Aorta (tissue), 5 donors: ENCODE data around the gene SLC25A18. TPM values are rescaled to one million over a fixed set of nuclear protein-coding genes. Genes with fewer than 3 reads are reported as not detected.

Source experiments
- ATAC-seq: fragments of 200-7000 bp; cut with Tn5 transposase; one replicate; pipeline ENCODE4 v1.9.1; 2022; ENCODE audit warnings: moderate library complexity; ENCODE audit not compliant: low FRiP score
- DNase-seq, 2 donors: peaks; one replicate each; pipeline ENCODE4 v3.0.0-alpha.2; 2020
- H3K27ac ChIP-seq, 2 donors: one replicate each; pipeline ENCODE4 v1.5.1; 2013; ENCODE audit warnings: low read length in 2 of 2, mild to moderate bottlenecking in 2 of 2, moderate library complexity in 2 of 2, control low read depth in 1 of 2, inconsistent platforms in 1 of 2, low read depth in 1 of 2
- H3K27me3 ChIP-seq, 2 donors: one replicate each; pipeline ENCODE4 v1.6.1; 2013; ENCODE audit warnings: control low read depth in 1 of 2, low read length in 1 of 2, mild to moderate bottlenecking in 1 of 2, moderate library complexity in 1 of 2; ENCODE audit not compliant: insufficient read depth in 2 of 2, control insufficient read depth in 1 of 2
- H3K36me3 ChIP-seq, 2 donors: one replicate each; pipeline ENCODE4 v1.6.1; 2013; ENCODE audit warnings: control low read depth in 1 of 2, low read length in 1 of 2, mild to moderate bottlenecking in 1 of 2; ENCODE audit not compliant: insufficient read depth in 2 of 2, control insufficient read depth in 1 of 2
- H3K4me1 ChIP-seq, 2 donors: one replicate each; pipeline ENCODE4 v1.6.1; 2013; ENCODE audit warnings: low read length in 2 of 2, control low read depth in 1 of 2, mild to moderate bottlenecking in 1 of 2, moderate library complexity in 1 of 2; ENCODE audit not compliant: insufficient read depth in 2 of 2, control insufficient read depth in 1 of 2
- H3K4me3 ChIP-seq, 2 donors: one replicate each; pipeline ENCODE4 v1.5.1; 2013; ENCODE audit warnings: low read length in 2 of 2, control low read depth in 1 of 2, mild to moderate bottlenecking in 1 of 2
- H3K9me3 ChIP-seq: one replicate; pipeline ENCODE4 v1.6.1; 2013; ENCODE audit warnings: mild to moderate bottlenecking, low read length; ENCODE audit not compliant: control insufficient read depth
- WGBS, 2 donors: extraction: QIAGEN DNeasy Blood & Tissue Kit; methylation state at CpG; one replicate each; pipeline ENCODE4 v1.1.7; 2013; 5-methylcytosine and 5-hydroxymethylcytosine counted together
- intact Hi-C, 2 donors: fragments of 100-400 bp; cut with DNase I; formaldehyde crosslinking; loops; one replicate each; pipeline versions ENCODE4 v1.14.2 to v1.15.0; 2022
- polyA plus RNA-seq, 2 donors: library from polyadenylated mRNA; stranded (reverse); fragments of 200-250 nt; gene quantifications; one replicate each; pipeline ENCODE4 v1.2.3, GENCODE V29; 2013
- total RNA-seq, 2 donors: library from RNA; stranded (reverse); fragmentation: NEBNext Ultra II Directional; extraction: Animal tissue kit (Norgen Biotek cat#: 25700); gene quantifications; one replicate each; pipeline ENCODE4 v1.2.1, GENCODE V29; 2021
- donor health status: healthy with polysubstance abuse.
- donor health status: Bipolar disorder and iron deficiency.
- donor health status: DM: no; HTN: no; CAD: no.
- donor health status: DM: no; HTN: no; CAD: no.
- donor health status: DM: yes; HTN: yes; CAD: no.

SLC25A18 gene
- total and polyA plus RNA-seq, 4 donors, result 0.18 to 0.52 (median 0.33) TPM; not detected in 1

DNA sequence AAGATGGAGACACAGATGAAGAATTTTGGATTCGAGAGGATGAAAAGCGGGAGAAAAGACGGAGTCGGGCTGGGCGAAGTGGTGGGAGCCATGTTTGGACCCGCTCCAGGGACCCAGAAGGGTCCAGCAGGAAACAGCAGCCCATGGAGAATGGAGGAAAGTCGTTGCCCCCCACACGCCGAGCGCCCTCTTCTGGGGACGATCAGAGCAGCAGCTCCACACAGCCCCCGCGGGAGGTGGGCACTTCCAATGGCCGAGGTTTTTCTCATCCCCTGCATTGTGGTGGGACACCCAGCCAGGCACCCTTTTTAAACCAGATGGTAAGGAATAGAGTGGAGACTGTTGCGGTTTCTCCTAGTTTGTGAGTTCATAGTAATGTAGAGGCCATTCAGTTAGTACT, 22.8 kb upstream of the SLC25A18 start:
- no peak for ATAC-seq

DNA sequence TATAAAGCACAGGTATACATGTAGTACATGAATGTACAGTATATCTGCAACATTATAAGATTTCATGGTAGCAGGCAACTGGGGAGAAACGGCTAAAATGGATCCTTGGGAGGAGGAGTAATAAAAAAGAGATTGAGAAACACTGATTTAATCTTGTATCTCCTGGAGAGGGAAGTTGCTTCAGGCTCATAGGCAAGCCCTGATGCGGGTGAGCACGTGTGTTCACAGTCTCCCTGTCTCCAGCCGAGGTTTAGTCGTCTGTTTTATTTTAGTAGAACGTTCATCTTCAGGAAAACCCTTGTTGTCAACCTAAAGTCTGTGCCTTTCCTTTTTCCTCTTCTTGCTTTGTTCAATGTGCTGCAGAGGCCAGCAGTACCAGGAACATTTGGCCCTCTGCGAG, 21.8 kb upstream of the SLC25A18 start:
- DNase-seq (no peak), ATAC-seq (no peak)
- intact Hi-C loops, result loop anchor here in 1 of 2 donors (10.0 kb wide), 1 partner anchor 63 kb away; no protein-coding TSS in a partner anchor
- Histone ChIP-seq H3K27me3 (no peaks in the 10 kb centered on the region), H3K9me3 (no peaks in the 10 kb centered on the region), H3K27ac (no peak overlapping the region), H3K4me3 (no peak overlapping the region), H3K4me1 (no peaks in the 10 kb centered on the region), H3K36me3 (no peaks in the 10 kb centered on the region)
- WGBS, 2 donors, result 82 to 85% methylated on average over 7 of the region's 7 CpGs

More for the DNA sequence above, 22.8 kb upstream of the SLC25A18 start:
- H3K4me3 ChIP-seq, result no peak overlapping the region
- no peaks in the 10 kb centered on the region for H3K9me3 ChIP-seq
- no peak overlapping the region for H3K27ac ChIP-seq
- no peaks in the 10 kb centered on the region for H3K27me3 ChIP-seq
- no peak for DNase-seq
- WGBS, 2 donors, result 88 to 89% methylated on average over 15 of the region's 15 CpGs
- intact Hi-C loops, result loop anchor here in 1 of 2 donors (10.0 kb wide), 1 partner anchor 64 kb away; no protein-coding TSS in a partner anchor
- H3K36me3 ChIP-seq, result no peaks in the 10 kb centered on the region
- H3K4me1 ChIP-seq, result no peaks in the 10 kb centered on the region

DNA sequence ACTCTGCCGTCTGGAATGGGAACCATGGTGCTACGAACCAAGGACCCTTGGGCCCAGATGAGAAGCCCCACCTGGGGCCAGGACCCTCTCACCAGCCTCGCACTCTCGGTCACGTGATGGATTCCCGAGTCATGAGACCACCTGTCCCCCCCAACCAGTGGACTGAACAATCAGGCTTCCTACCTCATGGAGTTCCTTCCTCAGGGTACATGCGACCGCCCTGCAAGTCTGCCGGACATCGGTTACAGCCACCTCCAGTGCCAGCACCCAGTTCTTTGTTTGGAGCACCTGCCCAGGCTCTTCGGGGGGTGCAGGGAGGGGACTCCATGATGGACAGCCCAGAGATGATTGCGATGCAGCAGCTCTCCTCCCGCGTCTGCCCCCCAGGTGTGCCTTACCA, 20.8 kb upstream of the SLC25A18 start:
- H3K4me3 ChIP-seq, result no peak overlapping the region
- H3K9me3 ChIP-seq, result no peaks in the 10 kb centered on the region
- H3K4me1 ChIP-seq, result no peaks in the 10 kb centered on the region
- ATAC-seq (no peak), DNase-seq (no peak)
- no peaks in the 10 kb centered on the region for H3K36me3 ChIP-seq
- 95 to 96% methylated on average over 14 of the region's 14 CpGs for WGBS, 2 donors
- no peaks in the 10 kb centered on the region for H3K27me3 ChIP-seq
- intact Hi-C loops, result loop anchor here in 1 of 2 donors (10.0 kb wide), 1 partner anchor 62 kb away; no protein-coding TSS in a partner anchor
- no peak overlapping the region for H3K27ac ChIP-seq

DNA sequence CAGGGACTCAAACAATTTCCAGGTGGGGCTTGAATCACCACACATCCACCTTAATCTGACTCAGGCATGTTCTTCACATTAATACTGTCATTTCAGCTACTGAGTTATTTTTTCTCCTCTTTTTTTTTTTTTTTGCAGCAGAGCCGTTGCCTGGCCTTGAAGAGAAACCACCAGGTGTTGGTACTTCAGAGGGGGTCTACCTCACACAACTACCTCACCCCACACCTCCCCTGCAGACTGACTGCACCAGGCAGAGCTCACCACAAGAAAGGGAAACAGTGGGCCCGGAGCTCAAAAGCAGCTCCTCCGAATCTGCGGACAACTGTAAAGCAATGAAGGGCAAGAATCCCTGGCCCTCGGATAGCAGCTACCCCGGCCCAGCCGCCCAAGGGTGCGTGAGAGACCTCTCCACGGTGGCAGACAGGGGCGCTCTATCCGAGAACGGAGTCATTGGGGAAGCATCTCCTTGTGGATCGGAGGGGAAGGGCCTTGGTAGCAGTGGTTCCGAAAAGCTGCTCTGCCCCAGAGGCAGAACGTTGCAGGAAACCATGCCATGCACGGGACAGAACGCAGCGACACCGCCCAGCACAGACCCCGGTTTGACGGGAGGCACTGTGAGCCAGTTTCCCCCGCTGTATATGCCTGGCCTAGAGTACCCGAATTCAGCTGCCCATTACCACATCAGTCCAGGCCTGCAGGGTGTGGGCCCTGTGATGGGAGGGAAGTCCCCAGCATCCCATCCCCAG, 15.1 kb upstream of the SLC25A18 start:
- WGBS, 2 donors, result 95% methylated on average over 23 of the region's 23 CpGs
- DNase-seq (peak in 1 of 2 donors; percentile 41), ATAC-seq (no peak)
- Histone ChIP-seq H3K27me3 (no peaks in the 10 kb centered on the region), H3K4me1 (no peaks in the 10 kb centered on the region), H3K36me3 (no peaks in the 10 kb centered on the region), H3K4me3 (no peak overlapping the region), H3K27ac (no peak overlapping the region), H3K9me3 (no peaks in the 10 kb centered on the region)
- intact Hi-C loops, result loop anchor here in 1 of 2 donors (10.0 kb wide), 1 partner anchor 57 kb away; no protein-coding TSS in a partner anchor

DNA sequence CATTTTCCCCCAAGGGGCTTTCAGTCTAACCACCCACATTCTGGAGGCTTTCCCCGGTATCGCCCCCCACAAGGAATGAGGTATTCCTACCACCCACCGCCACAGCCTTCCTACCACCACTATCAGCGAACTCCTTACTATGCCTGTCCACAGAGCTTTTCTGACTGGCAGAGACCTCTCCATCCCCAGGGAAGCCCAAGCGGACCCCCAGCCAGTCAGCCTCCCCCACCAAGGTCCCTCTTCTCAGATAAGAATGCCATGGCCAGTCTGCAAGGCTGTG, 14.6 kb upstream of the SLC25A18 start:
- Histone ChIP-seq H3K9me3 (no peaks in the 10 kb centered on the region), H3K36me3 (no peaks in the 10 kb centered on the region), H3K27me3 (no peaks in the 10 kb centered on the region), H3K27ac (no peak overlapping the region), H3K4me1 (no peaks in the 10 kb centered on the region), H3K4me3 (no peak overlapping the region)
- ATAC-seq, result no peak
- whole genome bisulfite sequencing, 2 donors, result 94 to 97% methylated on average over 5 of the region's 5 CpGs
- peak in 1 of 2 donors; percentile 40 for DNase-seq
- intact Hi-C loops, result loop anchor here in 1 of 2 donors (10.0 kb wide), 1 partner anchor 56 kb away; no protein-coding TSS in a partner anchor

DNA sequence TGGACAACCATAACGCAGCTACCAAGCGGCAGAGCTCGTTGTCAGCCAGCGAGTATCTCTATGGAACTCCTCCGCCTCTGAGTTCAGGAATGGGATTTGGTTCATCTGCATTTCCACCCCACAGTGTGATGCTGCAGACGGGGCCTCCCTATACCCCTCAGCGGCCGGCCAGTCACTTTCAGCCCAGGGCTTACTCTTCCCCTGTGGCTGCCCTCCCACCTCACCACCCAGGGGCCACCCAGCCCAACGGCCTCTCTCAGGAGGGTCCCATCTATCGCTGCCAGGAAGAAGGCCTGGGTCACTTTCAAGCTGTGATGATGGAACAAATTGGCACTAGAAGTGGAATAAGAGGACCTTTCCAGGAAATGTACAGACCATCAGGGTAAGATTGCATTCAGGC, 14.1 kb upstream of the SLC25A18 start:
- 93 to 97% methylated on average over 10 of the region's 10 CpGs for WGBS, 2 donors
- intact Hi-C loops, result loop anchor here in 1 of 2 donors (10.0 kb wide), 1 partner anchor 56 kb away; no protein-coding TSS in a partner anchor
- Histone ChIP-seq H3K27me3 (no peaks in the 10 kb centered on the region), H3K27ac (no peak overlapping the region), H3K9me3 (no peaks in the 10 kb centered on the region), H3K4me1 (no peaks in the 10 kb centered on the region), H3K36me3 (no peaks in the 10 kb centered on the region), H3K4me3 (no peak overlapping the region)
- no peak for ATAC-seq
- DNase-seq, result peak in 1 of 2 donors; percentile 46

DNA sequence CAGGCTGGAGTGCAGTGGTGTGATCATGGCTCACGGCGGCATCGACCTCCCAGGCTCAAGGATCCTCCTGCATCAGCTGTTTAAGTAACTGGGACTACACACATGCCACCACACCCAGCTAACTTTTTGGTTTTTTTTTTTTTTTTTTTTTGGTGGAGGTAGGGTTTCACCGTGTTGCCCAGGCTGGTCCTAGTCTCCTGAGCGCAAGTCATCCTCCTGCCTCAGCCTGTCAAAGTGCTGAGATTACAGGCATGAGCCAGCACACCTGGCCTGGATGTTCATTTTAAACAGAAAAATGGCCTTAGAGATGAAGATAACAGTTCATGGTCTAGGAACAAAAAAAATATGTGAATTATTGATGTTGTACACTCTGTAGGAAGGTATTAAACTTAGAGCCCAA, 13.6 kb upstream of the SLC25A18 start:
- 91 to 93% methylated on average over 5 of the region's 5 CpGs for WGBS, 2 donors
- ATAC-seq, result no peak
- intact Hi-C loops, result loop anchor here in 1 of 2 donors (10.0 kb wide), 1 partner anchor 55 kb away; no protein-coding TSS in a partner anchor

DNA sequence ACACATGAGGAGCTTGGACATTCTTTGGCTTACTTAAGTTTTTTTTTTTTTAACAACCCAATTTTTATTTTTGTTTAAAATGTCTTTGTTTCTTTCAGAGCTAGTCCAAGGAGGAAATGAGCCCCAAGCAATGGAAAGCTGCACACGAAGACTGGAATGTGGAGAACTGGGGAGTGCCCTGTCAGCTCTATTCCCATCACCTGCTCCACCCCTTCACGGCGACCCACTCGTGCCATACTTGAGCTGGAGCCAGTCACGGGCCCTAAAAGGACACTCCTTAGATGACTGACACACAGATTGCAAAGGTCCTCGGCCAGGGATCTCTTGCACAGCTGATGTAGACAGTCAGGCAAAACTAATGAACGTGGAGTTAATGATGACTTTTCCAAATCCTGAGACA, 10.6 kb upstream of the SLC25A18 start:
- peak in 1 of 2 donors; percentile 40 for DNase-seq
- intact Hi-C loops, result no loop called here
- no peaks in the 10 kb centered on the region for H3K4me1 ChIP-seq
- H3K27ac ChIP-seq, result no peak overlapping the region
- H3K9me3 ChIP-seq, result no peaks in the 10 kb centered on the region
- no peak for ATAC-seq
- whole genome bisulfite sequencing, 2 donors, result 27 to 30% methylated on average over 7 of the region's 7 CpGs
- H3K36me3 ChIP-seq, result no peaks in the 10 kb centered on the region
- no peaks in the 10 kb centered on the region for H3K27me3 ChIP-seq
- H3K4me3 ChIP-seq, result no peak overlapping the region

More for the DNA sequence above, 13.6 kb upstream of the SLC25A18 start:
- no peaks in the 10 kb centered on the region for H3K4me1 ChIP-seq
- no peaks in the 10 kb centered on the region for H3K9me3 ChIP-seq
- H3K4me3 ChIP-seq, result no peak overlapping the region
- H3K27me3 ChIP-seq, result no peaks in the 10 kb centered on the region
- no peak overlapping the region for H3K27ac ChIP-seq
- no peaks in the 10 kb centered on the region for H3K36me3 ChIP-seq
- no peak for DNase-seq

DNA sequence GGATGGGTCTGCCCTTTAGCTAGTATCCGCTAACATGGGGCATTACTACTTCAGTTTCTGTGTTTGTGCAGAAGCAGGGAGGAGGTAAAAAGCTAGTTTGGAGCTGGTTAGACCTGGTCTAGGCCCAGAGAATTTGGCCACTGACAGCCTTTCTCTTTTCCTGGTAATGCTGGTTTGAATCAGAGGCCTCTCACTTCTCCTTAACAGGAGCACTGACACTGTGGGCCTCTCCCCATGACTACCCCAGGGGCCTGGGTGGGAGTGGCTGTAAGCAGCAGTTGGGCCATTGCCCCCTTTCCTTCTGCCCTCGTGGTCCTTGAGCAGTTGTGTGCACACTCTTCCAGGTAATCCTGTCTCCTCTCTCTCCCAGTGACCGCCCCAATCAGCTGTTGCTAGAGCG, 8.5 kb upstream of the SLC25A18 start:
- no peaks in the 10 kb centered on the region for H3K27me3 ChIP-seq
- intact Hi-C loops, result no loop called here
- no peaks in the 10 kb centered on the region for H3K9me3 ChIP-seq
- ATAC-seq (no peak), DNase-seq (no peak)
- H3K27ac ChIP-seq, result no peak overlapping the region
- 90 to 91% methylated on average over 4 of the region's 4 CpGs for WGBS, 2 donors
- H3K4me3 ChIP-seq, result no peak overlapping the region
- H3K4me1 ChIP-seq, result no peaks in the 10 kb centered on the region
- H3K36me3 ChIP-seq, result no peaks in the 10 kb centered on the region
